H1 (cell line): ENCODE results near the gene ECI1. TPM values are rescaled to one million over a fixed set of nuclear protein-coding genes. Genes with fewer than 3 reads are reported as not detected.

ENCODE experiments used
- CHD7 ChIP-seq: fragments of 300-600 bp; sonication (generic); IDR thresholded peaks from 2 replicates; pipeline ENCODE4 v1.7.1; 2012; ENCODE audit warnings: low read length, moderate library complexity, mild to moderate bottlenecking, inconsistent platforms; ENCODE audit not compliant: insufficient replicate concordance
- CTBP2 ChIP-seq: IDR thresholded peaks from 2 replicates; pipeline ENCODE4 v1.7.0; 2011; ENCODE audit warnings: borderline replicate concordance, mild to moderate bottlenecking, moderate library complexity, mixed read lengths, low read length; ENCODE audit not compliant: insufficient read depth, insufficient read length
- EP300 ChIP-seq, 2 experiments: IDR thresholded peaks; 1 replicate in 1 of 2; 2 replicates in 1 of 2; pipeline ENCODE4 v1.6.1; 2011 to 2012; ENCODE audit warnings: low read depth in 2 of 2, low read length in 2 of 2, mild to moderate bottlenecking in 2 of 2, borderline replicate concordance in 1 of 2, inconsistent platforms in 1 of 2, moderate library complexity in 1 of 2
- EZH2 ChIP-seq: fragments of 200-600 bp; sonication (generic); IDR thresholded peaks from 2 replicates; pipeline ENCODE4 v1.7.1; 2012; ENCODE audit warnings: low read depth, mild to moderate bottlenecking, moderate library complexity, low read length, inconsistent platforms; ENCODE audit not compliant: severe bottlenecking
- RBBP5 ChIP-seq: IDR thresholded peaks from 2 replicates; pipeline ENCODE4 v1.7.1; 2012; ENCODE audit warnings: low read depth, mild to moderate bottlenecking, inconsistent platforms, low read length, moderate library complexity, borderline replicate concordance
- RFX5 ChIP-seq: IDR thresholded peaks from 2 replicates; pipeline ENCODE4 v1.6.1; 2011; ENCODE audit warnings: low read depth, low read length, improper control_type of control experiment, borderline replicate concordance
- polyA plus RNA-seq, 7 experiments: library from polyadenylated mRNA; depleted of rRNA in 3 of 7; stranded (reverse) in 5 of 7; unstranded in 2 of 7; fragments of >200 nt in 5 of 7; fragments of 200-250 nt in 2 of 7; gene quantifications; 1 replicate in 5 of 7; 2 replicates in 1 of 7; 4 replicates in 1 of 7; pipeline versions ENCODE4 v1.2.1 to v1.2.3, GENCODE V29; 2011 to 2013; ENCODE audit warnings: missing spikeins in 2 of 7, mixed read lengths in 2 of 7
- total RNA-seq: library from RNA; stranded (reverse); fragmentation: NEBNext Ultra II Directional; extraction: Animal tissue kit (Norgen Biotek cat#: 25700); gene quantifications from 2 replicates; pipeline ENCODE4 v1.2.1, GENCODE V29; 2021

ECI1 gene
- total and polyA plus RNA-seq, 2 of the 8 experiments (the other 6 are each of a cell fraction or from before 2014, with no cell fraction given), result 79.5 to 151 TPM

- TF ChIP-seq CHD7 (no peak), RFX5 (no peak), EP300 (IDR thresholded peaks at IDR 0.05; ENCODE audit: borderline replicate concordance in 1 of 2, low read depth in 2 of 2, low read length in 2 of 2) (no peak), RBBP5 (no peak), CTBP2 (no peak), EZH2 (no peak)
- TF ChIP-seq, all 59 proteins: peak for 0
These were observed 35.1 kb downstream of the ECI1 start (continued) for GRCh38 chr16:2216330-2216729.
